HG03159 (cell line): Measurements from ENCODE around the gene MEGF6.
"Not testable (repeated sequence)": the region's sequence is repeated elsewhere in the genome, so short reads cannot be mapped to it uniquely, and the experiment has no call there.

ENCODE experiments used
- ATAC-seq: cut with Tn5 transposase; IDR thresholded peaks from one replicate; pipeline ENCODE4 v1.9.1; 2021; ENCODE audit warnings: mild to moderate bottlenecking, moderate library complexity; ENCODE audit not compliant: unreplicated experiment

Gene MEGF6

GRCh38 chr1:3630161-3630611, 18.9 kb upstream of the MEGF6 start:
- ATAC-seq = no peak

DNA sequence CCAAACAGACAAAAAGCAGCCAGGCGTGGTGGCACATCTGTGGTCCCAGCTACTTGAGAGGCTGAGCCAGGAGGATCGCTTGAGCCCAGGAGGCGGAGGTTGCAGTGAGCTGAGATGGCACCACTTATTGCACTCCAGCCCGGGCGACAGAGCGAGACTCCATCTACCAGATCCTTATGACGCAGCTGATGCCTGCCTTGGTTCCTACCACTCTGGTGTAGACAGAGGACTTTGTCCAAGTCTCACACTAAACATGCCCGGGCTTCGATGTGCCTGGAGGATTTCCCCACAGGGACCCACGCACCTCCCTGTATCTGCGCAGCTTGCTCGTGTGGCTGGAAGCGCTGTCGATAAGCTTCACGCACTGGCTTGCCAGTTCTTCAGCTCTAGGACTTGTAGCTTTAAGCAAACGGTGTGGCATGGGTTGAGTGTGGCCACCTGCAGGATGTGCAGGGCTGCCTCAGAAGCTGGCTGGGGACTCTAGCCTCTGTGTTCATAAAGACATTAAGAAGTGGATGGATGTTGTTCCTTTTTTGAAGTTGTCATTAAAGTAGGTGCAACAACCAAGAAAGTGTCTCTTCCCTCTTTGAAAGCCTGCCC, 18.4 kb upstream of the MEGF6 start:
- no peak for ATAC-seq

- ATAC-seq = no peak
Measured at GRCh38 chr1:3628445-3628844, 17.1 kb upstream of the MEGF6 start.

GRCh38 chr1:3627515-3628253, 16.4 kb upstream of the MEGF6 start:
- no peak for ATAC-seq

- no peak for ATAC-seq
Measured at GRCh38 chr1:3626025-3626424, 14.7 kb upstream of the MEGF6 start.

DNA sequence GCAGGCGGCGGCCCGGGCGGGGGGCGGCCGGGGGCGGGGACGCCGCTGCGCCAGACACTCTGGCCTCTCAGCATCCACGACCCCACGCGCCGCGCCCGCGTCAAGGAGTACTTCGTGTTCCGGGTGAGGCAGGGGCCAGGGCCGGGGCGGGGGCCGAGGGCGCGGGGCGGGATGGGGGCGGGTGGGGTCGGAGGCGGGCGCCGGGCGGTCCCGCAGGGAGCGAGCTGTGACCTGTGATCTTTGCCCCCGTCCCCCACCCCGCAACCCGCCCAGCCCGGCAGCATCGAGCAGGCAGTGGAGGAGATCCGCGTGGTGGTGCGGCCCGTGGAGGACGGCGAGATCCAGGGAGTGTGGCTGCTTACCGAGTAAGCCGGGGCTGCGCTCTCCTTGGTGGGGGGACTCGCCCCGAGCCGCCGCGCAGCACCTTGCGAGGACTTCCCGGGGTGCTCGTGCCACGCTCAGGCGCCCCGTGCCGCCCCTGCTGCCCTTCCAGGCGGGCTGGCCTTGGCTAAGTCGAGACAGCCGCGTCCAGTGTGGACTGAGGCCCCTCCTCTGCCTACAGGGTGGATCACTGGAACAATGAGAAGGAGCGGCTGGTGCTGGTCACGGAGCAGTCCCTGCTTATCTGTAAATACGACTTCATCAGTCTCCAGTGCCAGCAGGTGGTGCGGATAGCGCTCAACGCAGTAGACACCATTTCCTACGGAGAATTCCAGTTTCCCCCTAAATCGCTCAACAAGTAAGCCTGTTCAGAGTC, 14.0 kb upstream of the MEGF6 start:
- peak; percentile 10 for ATAC-seq

DNA sequence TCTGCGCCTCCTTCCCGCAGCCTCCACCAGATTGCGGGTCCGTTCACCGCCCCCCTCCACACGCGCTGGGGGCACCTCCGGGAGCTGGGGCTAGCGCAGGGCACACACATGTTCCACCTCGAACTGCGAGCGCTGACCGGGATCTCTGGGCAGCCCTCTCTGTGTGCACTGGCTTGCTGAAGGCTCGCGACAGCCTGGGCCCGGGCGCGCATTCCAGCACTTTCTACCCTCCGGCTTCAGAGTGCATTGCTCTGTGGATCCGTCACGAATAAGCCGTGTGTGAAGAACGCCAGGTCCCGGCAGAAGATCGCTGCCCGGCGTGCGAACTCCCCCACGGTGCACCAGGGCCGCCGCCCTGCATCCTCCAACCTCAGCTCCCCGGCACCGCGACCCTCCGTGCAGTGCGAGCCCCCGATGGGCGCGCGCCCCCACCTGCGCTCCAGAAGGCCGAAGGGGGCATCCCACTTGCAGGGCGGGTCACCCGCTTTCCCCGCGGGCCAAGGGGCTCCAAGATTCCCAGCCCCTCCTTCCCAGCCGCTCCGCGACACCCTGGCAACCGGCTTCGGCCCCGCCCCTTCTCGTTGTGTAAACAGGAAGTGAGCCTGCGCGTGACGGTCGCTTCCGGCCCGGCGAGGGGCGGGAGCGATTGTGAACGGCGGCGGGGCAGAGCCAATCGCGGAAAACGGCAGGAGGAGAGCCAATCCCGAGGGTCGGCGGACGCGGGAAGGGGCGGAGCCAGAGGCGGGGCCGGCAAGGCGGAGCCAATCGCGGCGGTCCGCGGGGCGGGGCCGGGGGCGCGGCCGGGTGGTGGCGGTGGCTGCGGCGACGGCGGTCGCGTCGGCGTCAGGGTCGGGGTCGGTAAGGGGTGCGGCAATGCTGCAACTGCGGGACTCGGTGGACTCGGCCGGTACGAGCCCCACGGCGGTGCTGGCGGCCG, 13.2 kb upstream of the MEGF6 start, which contains the start of gene TPRG1L:
TSS of gene TPRG1L (plus strand) at position 816 of the 937 bp plus-strand sequence. CDS start at position 874, 58 bp downstream.
- peak; percentile 93 for ATAC-seq

- ATAC-seq = no peak
Measured at GRCh38 chr1:3623441-3624199, 12.3 kb upstream of the MEGF6 start.

DNA sequence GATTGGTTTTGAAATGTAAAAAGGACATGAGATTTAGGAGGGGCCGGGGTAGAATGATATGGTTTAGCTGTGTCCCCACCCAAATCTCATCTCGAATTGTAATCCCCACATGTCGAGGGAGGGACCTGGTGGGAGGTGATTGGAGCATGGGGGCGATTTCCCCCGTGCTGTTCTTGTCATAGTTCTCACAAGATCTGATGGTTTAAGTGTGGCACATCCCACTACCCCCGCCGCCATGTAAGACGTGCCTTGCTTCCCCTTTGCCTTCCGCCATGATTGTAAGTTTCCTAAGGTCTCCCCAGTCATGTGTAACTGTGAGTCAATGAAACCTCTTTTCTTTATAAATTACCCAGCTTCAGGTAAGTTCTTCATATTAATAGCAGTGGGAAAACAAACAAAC, 10.8 kb upstream of the MEGF6 start:
- ATAC-seq = not testable (repeated sequence)

DNA sequence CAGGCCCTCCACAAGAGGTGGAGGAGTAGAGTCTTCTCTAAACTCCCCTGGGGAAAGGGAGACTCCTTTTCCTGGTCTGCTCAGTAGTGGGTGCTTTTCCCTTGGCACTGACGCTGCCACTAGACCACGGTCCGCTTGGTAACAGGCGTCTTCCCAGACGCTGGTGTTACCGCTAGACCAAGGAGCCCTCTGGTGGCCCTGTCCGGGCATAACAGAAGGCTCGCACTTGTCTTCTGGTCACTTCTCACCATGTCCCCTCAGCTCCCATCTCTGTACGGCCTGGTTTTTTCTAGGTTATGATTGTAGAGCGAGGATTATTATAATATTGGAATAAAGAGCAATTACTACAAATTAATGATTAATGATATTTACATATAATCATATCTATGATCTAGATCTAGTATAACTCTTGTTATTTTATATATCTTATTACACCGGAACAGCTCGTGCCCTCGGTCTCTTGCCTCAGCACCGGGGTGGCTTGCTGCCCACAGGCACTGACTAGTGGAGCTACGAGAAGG, 9.9 kb upstream of the MEGF6 start:
- not testable (repeated sequence) for ATAC-seq

DNA sequence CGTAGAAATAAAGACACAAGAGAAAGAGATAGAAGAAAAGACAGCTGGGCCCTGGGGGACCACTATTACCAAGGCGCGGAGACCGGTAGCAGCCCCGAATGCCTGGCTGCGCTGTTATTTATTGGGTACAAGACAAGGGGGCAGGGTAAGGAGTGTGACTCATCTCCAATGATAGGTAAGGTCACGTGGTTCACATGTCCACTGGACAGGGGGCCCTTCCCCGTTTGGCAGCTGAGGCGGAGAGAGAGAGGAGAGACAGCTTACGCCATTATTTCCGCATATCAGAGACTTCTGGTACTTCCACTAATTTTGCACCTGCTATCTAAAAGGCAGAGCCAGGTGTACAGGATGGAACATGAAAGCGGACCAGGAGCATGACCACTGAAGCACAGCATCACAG, 9.4 kb upstream of the MEGF6 start:
- no peak for ATAC-seq

DNA sequence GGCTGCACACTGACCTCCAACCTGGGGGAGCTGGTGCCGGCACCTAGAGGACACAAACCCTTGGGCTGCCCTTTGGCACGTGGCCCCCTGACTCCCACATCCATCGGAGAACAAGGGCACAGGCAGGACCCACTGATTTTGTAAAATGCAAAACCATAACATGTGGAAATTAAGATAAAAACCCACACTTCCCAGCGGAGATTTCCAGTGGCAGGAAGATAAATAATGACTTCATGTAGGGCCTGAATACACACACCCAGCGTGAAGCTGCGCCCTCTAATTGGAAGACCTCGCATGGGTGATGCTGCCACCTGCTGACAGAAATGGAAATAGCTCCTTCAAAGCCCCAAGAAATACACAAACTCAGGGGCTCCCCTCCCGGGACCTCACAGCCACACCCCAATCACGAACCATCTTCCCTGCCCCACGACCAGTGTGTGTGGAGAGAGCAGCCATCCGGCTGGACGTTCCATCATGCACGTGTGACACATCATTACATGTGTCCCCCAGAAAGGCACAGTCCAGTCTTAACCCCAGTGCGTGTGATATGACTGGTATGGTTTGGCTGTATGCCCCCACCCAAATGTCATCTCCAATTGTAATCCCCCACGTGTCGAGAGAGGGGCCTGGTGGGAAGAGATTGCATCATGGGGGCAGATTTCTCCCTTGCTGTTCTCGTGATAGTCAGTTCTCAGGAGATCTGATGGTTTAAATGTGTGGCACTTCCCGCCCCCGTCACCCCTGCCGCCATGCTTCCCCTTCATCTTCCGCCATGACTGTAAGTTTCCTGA, 7.8 kb upstream of the MEGF6 start:
- no peak for ATAC-seq

GRCh38 chr1:3618531-3618880, 7.2 kb upstream of the MEGF6 start:
- no peak for ATAC-seq

DNA sequence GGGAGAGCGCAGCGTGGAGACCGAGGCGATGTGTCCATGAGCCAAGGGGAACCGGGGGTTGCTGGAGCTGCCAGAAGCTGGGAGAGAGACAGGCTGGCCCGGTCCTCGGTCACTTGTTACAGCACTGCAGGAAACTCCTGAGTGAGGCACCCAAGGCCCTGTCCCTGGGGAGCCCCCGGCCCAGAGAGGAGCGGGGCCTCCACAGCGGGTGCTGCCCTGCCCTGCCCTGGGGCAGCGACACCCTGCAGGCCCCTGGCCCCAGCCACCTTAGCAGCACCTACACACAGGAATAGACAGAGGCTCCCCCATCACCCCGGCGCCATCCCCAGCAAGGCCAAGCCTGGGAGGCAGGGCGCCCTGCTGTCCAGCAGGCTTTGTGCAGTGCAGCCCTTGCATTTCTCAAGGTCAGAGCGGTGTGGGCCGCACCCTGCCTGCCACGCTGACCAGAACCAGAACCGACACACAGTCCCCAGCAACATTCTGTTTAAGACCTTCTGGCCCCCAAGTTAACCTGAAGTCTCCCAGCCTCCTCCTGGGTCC, 6.6 kb upstream of the MEGF6 start:
- no peak for ATAC-seq

- no peak for ATAC-seq
Measured at GRCh38 chr1:3616861-3617260, 5.6 kb upstream of the MEGF6 start.

- ATAC-seq = no peak
Measured at GRCh38 chr1:3614755-3615742, 3.7 kb upstream of the MEGF6 start.

- no peak for ATAC-seq
Measured at GRCh38 chr1:3612123-3612522, 815 bp upstream of the MEGF6 start.
